K562 (cell line): ENCODE data around the gene KPTN. TPM values are rescaled to one million over a fixed set of nuclear protein-coding genes. Genes with fewer than 3 reads are reported as not detected.

Source experiments
- ATAC-seq: fragments of 200-7000 bp; cut with Tn5 transposase; 3 replicates; pipeline ENCODE4 v1.9.1; 2020; ENCODE audit warnings: moderate library complexity
- BruUV-seq: library from RNA; stranded (reverse); fragments of 400-500 nt; replicated peaks from 2 replicates; lab custom pipeline; 2021; lab: Mats Ljungman, UMichigan
- CTCF ChIA-PET: fragments of 300-600 bp; formaldehyde crosslinking; extraction: SDS; loops from one replicate; lab custom pipeline; 2021; ENCODE audit warnings: low intra/inter-chr PET ratio; lab: Yijun Ruan, JAX
- POLR2A ChIA-PET: fragments of 300-600, 350-650 bp; sonication (Branson Sonifier 250); formaldehyde crosslinking; extraction: SDS; loops from one replicate; lab custom pipeline; 2021; ENCODE audit warnings: antibody characterized with exemption, inconsistent platforms; lab: Yijun Ruan, JAX
- DNase-seq, 4 experiments: peaks; one replicate each; pipeline versions ENCODE4 v3.0.0 to v3.0.0-alpha.2; 2011 to 2018; ENCODE audit warnings: low spot score in 3 of 4, mixed read lengths in 3 of 4; ENCODE audit errors: extremely low read depth in 1 of 4
- FAIRE-seq: peaks from 2 replicates; lab custom pipeline; 2011; peaks lifted over from hg19 to GRCh38; lab: Jason Lieb, UNC
- H2AFZ ChIP-seq: 2 replicates; pipeline ENCODE4 v1.6.0; 2011; ENCODE audit warnings: low read depth, low read length, control low read depth, inconsistent platforms
- H3K27ac ChIP-seq: fragments of 200-600 bp; 3 replicates; pipeline ENCODE4 v1.8.0; 2011; ENCODE audit warnings: low read depth, mild to moderate bottlenecking, control low read depth, inconsistent platforms, low read length, moderate library complexity, mixed read lengths; ENCODE audit errors: extremely low read depth
- H3K27me3 ChIP-seq, 2 experiments: fragments of 300-600 bp in 1 of 2; 2 replicates in 1 of 2; 3 replicates in 1 of 2; pipeline versions ENCODE4 v1.6.0 to v1.8.0; 2011; ENCODE audit warnings: inconsistent platforms in 2 of 2, low read length in 2 of 2, mild to moderate bottlenecking in 1 of 2, mixed read lengths in 1 of 2, moderate library complexity in 1 of 2; ENCODE audit not compliant: control insufficient read depth in 2 of 2, insufficient read depth in 2 of 2
- H3K36me3 ChIP-seq: fragments of 300-600 bp; 3 replicates; pipeline ENCODE4 v1.8.0; 2011; ENCODE audit warnings: mild to moderate bottlenecking, low read length, inconsistent platforms; ENCODE audit not compliant: control insufficient read depth, insufficient read depth
- H3K4me1 ChIP-seq, 2 experiments: fragments of 200-600 bp in 1 of 2; replicated peaks in 1 of 2; 2 replicates in 1 of 2; 3 replicates in 1 of 2; pipeline versions ENCODE4 v1.5.1 to v1.8.0; 2011; ENCODE audit warnings: inconsistent platforms in 2 of 2, low read length in 2 of 2, mild to moderate bottlenecking in 1 of 2, mixed read lengths in 1 of 2, moderate library complexity in 1 of 2; ENCODE audit not compliant: control insufficient read depth in 2 of 2, insufficient read depth in 2 of 2
- H3K4me2 ChIP-seq: 2 replicates; pipeline ENCODE4 v1.6.1; 2011; ENCODE audit warnings: low read length, control low read depth, inconsistent platforms, mixed read lengths; ENCODE audit not compliant: insufficient read depth
- H3K4me3 ChIP-seq: fragments of 200-600 bp; sonication (generic), shearing (Covaris generic); 2 replicates; pipeline ENCODE4 v1.5.1; 2016; ENCODE audit warnings: control low read depth, inconsistent platforms
- H3K79me2 ChIP-seq: fragments of 200-600 bp; 3 replicates; pipeline ENCODE4 v1.8.0; 2011; ENCODE audit warnings: low read length, inconsistent platforms; ENCODE audit not compliant: control insufficient read depth, insufficient read depth
- H3K9ac ChIP-seq, 2 experiments: 2 replicates each; pipeline versions ENCODE4 v1.6.0 to v1.6.1; 2011; ENCODE audit warnings: low read depth in 2 of 2, low read length in 2 of 2, control low read depth in 1 of 2, inconsistent platforms in 1 of 2, mild to moderate bottlenecking in 1 of 2, mixed read lengths in 1 of 2; ENCODE audit not compliant: insufficient read depth in 1 of 2
- H3K9me1 ChIP-seq: one replicate; pipeline ENCODE4 v1.6.0; 2011; ENCODE audit warnings: inconsistent platforms, mild to moderate bottlenecking, low read length, moderate library complexity; ENCODE audit not compliant: control insufficient read depth, insufficient read depth
- H3K9me3 ChIP-seq: replicated peaks from 2 replicates; pipeline ENCODE4 v1.5.1; 2011; ENCODE audit warnings: low read depth, low read length, inconsistent platforms; ENCODE audit not compliant: control insufficient read depth, insufficient read depth
- H4K20me1 ChIP-seq: replicated peaks from 2 replicates; pipeline ENCODE4 v1.6.1; 2011; ENCODE audit warnings: low read length, inconsistent platforms, mixed read lengths; ENCODE audit not compliant: control insufficient read depth, insufficient read depth
- HNRNPLL ChIP-seq: fragments of 200-400 bp; formaldehyde crosslinking; IDR thresholded peaks from 2 replicates; pipeline ENCODE4 v1.6.1; 2017; ENCODE audit warnings: low read length, low read depth, mild to moderate bottlenecking; ENCODE audit not compliant: poor library complexity, severe bottlenecking
- IRF2 ChIP-seq: sonication (generic); formaldehyde crosslinking; IDR thresholded peaks from 2 replicates; pipeline ENCODE4 v1.8.1; 2022; ENCODE audit warnings: mild to moderate bottlenecking, missing genetic modification reagents
- PHF20 ChIP-seq: fragments of 450-650 bp; IDR thresholded peaks from 2 replicates; pipeline ENCODE4 v1.6.1; 2018; ENCODE audit not compliant: partially characterized antibody
- TCF15 ChIP-seq: fragments of 250-450 bp; sonication (Bioruptor Pico); IDR thresholded peaks from 2 replicates; pipeline ENCODE4 v1.8.0; 2022; ENCODE audit warnings: moderate library complexity, mild to moderate bottlenecking, inconsistent platforms
- THRAP3 ChIP-seq: fragments of 450-650 bp; IDR thresholded peaks from 2 replicates; pipeline ENCODE4 v1.6.1; 2016; ENCODE audit warnings: mild to moderate bottlenecking, inconsistent platforms, borderline replicate concordance
- ZFPM2 ChIP-seq: fragments of 250-450 bp; sonication (Bioruptor Pico); IDR thresholded peaks from 2 replicates; pipeline ENCODE4 v1.5.1; 2022; ENCODE audit warnings: mild to moderate bottlenecking
- ZNF121 ChIP-seq: sonication (generic); formaldehyde crosslinking; conservative IDR thresholded peaks from 2 replicates; pipeline ENCODE4 v1.8.0; 2022; ENCODE audit warnings: missing genetic modification reagents
- WGBS: fragments of 100-300 bp; shearing (Covaris generic); methylation state at CpG from one replicate; pipeline ENCODE4 v1.1.6; 2016; ENCODE audit warnings: low coverage, mixed read lengths; ENCODE audit not compliant: insufficient coverage; ENCODE audit errors: missing lambda C conversion rate; 5-methylcytosine and 5-hydroxymethylcytosine counted together
- in situ Hi-C: fragments of 300-500 bp; cut with MboI; formaldehyde crosslinking; loops from 4 replicates; pipeline ENCODE4 v1.15.0; 2018; ENCODE audit warnings: inconsistent platforms, mixed read lengths
- intact Hi-C: fragments of 100-400 bp; cut with micrococcal nuclease; formaldehyde crosslinking; loops from 2 replicates; pipeline ENCODE4 v1.14.2; 2022
- polyA plus RNA-seq, 8 experiments: library from polyadenylated mRNA; depleted of rRNA in 4 of 8; stranded (reverse) in 5 of 8; unstranded in 3 of 8; fragments of >200 nt; fragmentation: Nextera tagmentation in 2 of 8; fragmentation: Illumina TruSeq in 1 of 8; extraction: Ambion mirVana in 2 of 8; extraction: Trizol in 1 of 8; gene quantifications; 2 replicates each; pipeline versions ENCODE4 v1.2.1 to v1.2.3, GENCODE V29; 2011 to 2014; ENCODE audit warnings: inconsistent platforms in 1 of 8, missing spikeins in 1 of 8
- total RNA-seq, 7 experiments: library from RNA; depleted of rRNA in 6 of 7; stranded (reverse); fragments of >200 nt in 6 of 7; fragmentation: Illumina TruSeq in 2 of 7; extraction: Trizol in 2 of 7; gene quantifications; 2 replicates each; pipeline versions ENCODE4 v1.2.1 to v1.2.3, GENCODE V29; 2011 to 2021; ENCODE audit warnings: low replicate concordance in 1 of 7

The KPTN gene
- total and polyA plus RNA-seq, 9 of the 15 experiments (the other 6 are each of a cell fraction or from before 2014, with no cell fraction given): 0.56 to 18.2 (median 8.5) TPM

- TF ChIP-seq ZFPM2 (CRISPR knock-in tag) (no peak), IRF2 (0 out of 2 replicates have a peak, but pooled peaks have one; percentile 23), THRAP3 (no peak), PHF20 (no peak)
- TF ChIP-seq, all 486 proteins: peak for 1
- no peak for DNase-seq
- H4K20me1 ChIP-seq: 0 out of 2 replicates have a peak, but pooled peaks cover 5% of the 10 kb centered on the region
- ChIA-PET POLR2A (interaction anchor here (0.9 to 1.8 kb wide), 5 partner anchors 9 to 15 kb away, joined by 3 to 9 read pairs (median 4); partner anchors contain the start of gene KPTN), CTCF (no interaction called here)
- peaks cover 28 to 61% of the 10 kb centered on the region in 2 experiments; a peak in 4 of 5 replicates for H3K4me1 ChIP-seq
- H2AFZ ChIP-seq: no peak overlapping the region
- intact Hi-C loops: no loop called here
- WGBS: 97% methylated on average over 7 of the region's 7 CpGs
- H3K4me3 ChIP-seq: no peak overlapping the region
- no peaks in the 10 kb centered on the region for H3K27me3 ChIP-seq
- H3K9me1 ChIP-seq: peaks cover 5% of the 10 kb centered on the region
- no peak for ATAC-seq
- peak overlapping the region; percentile 26; the same call in 1 of the 3 replicates for H3K27ac ChIP-seq
- peak overlapping the region in 1 of 2 experiments; percentile 31; a peak in 2 of 4 replicates for H3K9ac ChIP-seq
- FAIRE-seq: peak; percentile 19
- BruUV-seq: no TSS peak
- in situ Hi-C loops: no loop called here
- H3K79me2 ChIP-seq: peaks cover 2% of the 10 kb centered on the region; the same call in 1 of the 3 replicates
- peaks cover 63% of the 10 kb centered on the region for H3K36me3 ChIP-seq
- no peak overlapping the region for H3K4me2 ChIP-seq
- no peaks in the 10 kb centered on the region for H3K9me3 ChIP-seq
Measured at GRCh38 chr19:47499371-47499770, 15.4 kb upstream of the KPTN start.

GRCh38 chr19:47498561-47498960 is 14.5 kb upstream of the KPTN start:
- in situ Hi-C loops (no loop called here), intact Hi-C loops (no loop called here)
- Histone ChIP-seq H3K27ac (no peak overlapping the region; the same call in 2 of the 3 replicates), H2AFZ (no peak overlapping the region), H3K9ac (peak overlapping the region in 1 of 2 experiments; percentile 89; a peak in 1 of 4 replicates), H3K9me3 (no peaks in the 10 kb centered on the region), H3K4me2 (no peak overlapping the region), H3K27me3 (no peaks in the 10 kb centered on the region), H4K20me1 (0 out of 2 replicates have a peak, but pooled peaks cover 5% of the 10 kb centered on the region), H3K36me3 (peaks cover 61% of the 10 kb centered on the region), H3K79me2 (peaks cover 2% of the 10 kb centered on the region; the same call in 1 of the 3 replicates), H3K9me1 (peaks cover 5% of the 10 kb centered on the region), H3K4me1 (peaks cover 28 to 69% of the 10 kb centered on the region in 2 experiments; a peak in 4 of 5 replicates), H3K4me3 (no peak overlapping the region)
- FAIRE-seq (no peak), DNase-seq (no peak), ATAC-seq (no peak)
- WGBS: 95% methylated on average over 5 of the region's 5 CpGs
- ChIA-PET CTCF (no interaction called here), POLR2A (interaction anchor here (0.9 to 1.8 kb wide), 5 partner anchors 9 to 14 kb away, joined by 3 to 9 read pairs (median 4); partner anchors contain the start of gene KPTN)
- no TSS peak for BruUV-seq
- no peak for TF ChIP-seq TCF15 (CRISPR knock-in tag)
- peak; percentile 53 for TF ChIP-seq ZNF121 (CRISPR knock-in tag)
- no peak for TF ChIP-seq HNRNPLL
